Measurements from ENCODE around the gene HOXA11.
A peak's percentile ranks its signal among the peaks of the same experiment; 100 is the strongest.

Gene HOXA11

DNA sequence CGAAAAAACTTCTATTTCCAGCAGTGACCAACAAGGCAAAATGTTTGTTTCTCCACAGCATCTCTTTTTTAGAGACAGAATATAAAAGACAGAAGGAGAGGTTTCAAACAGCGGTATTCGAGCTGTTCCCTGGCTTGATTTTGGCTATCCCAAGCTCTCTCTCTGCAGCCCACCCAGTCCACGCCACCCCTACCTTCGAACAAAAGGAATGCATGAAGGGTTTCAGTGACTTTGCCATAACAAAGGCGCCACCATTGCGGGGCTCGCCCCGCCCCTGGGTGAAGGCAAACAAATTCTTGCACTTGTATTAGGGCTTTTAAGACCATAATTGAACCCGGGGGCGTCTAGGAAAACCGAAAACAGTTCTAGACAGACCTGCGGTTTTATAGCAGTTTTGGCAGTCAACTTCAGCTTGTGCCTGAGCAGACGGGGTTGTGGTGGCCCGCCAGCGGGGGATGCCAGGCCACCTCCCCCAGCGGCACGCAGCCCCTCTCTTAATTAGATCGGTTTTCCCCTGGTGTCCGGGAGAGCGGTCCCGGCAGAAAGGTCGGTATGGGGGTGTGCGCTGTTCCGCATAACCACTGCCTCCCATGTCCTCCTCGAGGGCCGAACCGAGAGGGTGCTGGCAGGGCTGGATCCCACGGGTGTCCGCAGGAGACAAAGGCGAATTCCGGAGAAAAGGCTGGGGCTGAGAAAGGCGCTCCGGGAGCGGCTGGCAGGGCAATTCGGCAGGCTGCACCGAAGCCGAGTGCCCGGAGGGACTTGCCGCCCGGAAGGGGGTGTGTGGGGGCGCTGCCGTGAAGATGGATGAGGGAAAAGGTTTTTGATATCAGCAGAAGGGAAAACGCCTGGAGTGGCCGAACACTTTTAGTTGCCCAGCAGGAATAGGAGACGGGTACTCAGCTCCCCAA is 2.7 kb upstream of the HOXA11 start:
- no peak for DNase-seq (ENCODE audit: low read depth)
- no peak overlapping the region for H3K4me3 ChIP-seq (ENCODE audit: control insufficient read depth, low read depth, low read length)
- TF ChIP-seq CTCF (conservative IDR thresholded peaks at IDR 0.05; ENCODE audit: control insufficient read depth, insufficient read depth, low read depth, low read length) = no peak

- DNase-seq (ENCODE audit: low read depth) = no peak
- no peak overlapping the region for H3K4me3 ChIP-seq (ENCODE audit: control insufficient read depth, low read depth, low read length)
- TF ChIP-seq CTCF (conservative IDR thresholded peaks at IDR 0.05; ENCODE audit: control insufficient read depth, insufficient read depth, low read depth, low read length) = no peak
Observed at GRCh38 chr7:27186668-27187474, 1.8 kb upstream of the HOXA11 start.

DNA sequence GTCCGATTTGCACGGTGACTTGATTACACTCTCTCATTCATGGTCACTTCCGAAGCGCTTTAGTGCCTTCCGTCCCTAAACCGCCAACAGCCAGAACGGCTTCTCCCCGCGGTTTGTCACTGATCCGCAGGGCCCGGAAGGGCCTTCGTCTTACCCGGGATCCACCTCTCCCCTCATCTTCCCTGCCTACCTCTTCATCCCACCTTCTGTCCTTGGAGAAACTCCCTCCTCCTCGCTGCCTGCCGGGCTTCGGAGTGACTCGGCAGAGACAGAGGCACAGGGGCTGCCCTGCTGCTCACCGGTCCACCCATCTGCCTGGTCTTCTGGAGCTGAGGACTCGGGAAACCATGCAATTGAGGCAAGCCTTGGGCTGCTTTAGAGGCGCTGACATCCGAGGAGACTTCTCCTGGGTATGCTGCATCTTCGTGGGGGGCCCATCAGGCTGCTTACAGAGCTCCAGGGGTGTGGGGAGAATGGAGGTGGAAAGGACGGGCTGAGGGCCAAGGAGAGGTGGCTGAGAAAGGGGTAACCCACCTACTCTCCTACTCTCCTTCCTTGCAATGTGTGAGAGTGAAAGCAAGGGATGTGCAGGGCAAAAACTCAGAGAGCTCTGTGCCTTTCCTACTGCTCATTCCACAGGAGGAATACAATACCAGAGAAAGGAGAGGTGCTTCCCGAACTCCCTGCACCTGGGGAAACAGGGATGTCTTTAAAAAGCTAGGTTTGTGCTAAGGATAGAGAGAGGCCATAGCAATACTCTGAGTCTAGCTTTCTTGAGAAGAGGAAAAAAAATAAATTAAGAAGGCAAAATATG is 1.0 kb upstream of the HOXA11 start:
- DNase-seq (ENCODE audit: low read depth) = no peak
- no peak overlapping the region for H3K4me3 ChIP-seq (ENCODE audit: control insufficient read depth, low read depth, low read length)
- no peak for TF ChIP-seq CTCF (conservative IDR thresholded peaks at IDR 0.05; ENCODE audit: control insufficient read depth, insufficient read depth, low read depth, low read length)

- H3K4me3 ChIP-seq (ENCODE audit: control insufficient read depth, low read depth, low read length) = peak overlapping the region; percentile 53
- DNase-seq (ENCODE audit: low read depth) = peak; percentile 44
Observed at GRCh38 chr7:27184337-27185012, 557 bp downstream of the HOXA11 start.

DNA sequence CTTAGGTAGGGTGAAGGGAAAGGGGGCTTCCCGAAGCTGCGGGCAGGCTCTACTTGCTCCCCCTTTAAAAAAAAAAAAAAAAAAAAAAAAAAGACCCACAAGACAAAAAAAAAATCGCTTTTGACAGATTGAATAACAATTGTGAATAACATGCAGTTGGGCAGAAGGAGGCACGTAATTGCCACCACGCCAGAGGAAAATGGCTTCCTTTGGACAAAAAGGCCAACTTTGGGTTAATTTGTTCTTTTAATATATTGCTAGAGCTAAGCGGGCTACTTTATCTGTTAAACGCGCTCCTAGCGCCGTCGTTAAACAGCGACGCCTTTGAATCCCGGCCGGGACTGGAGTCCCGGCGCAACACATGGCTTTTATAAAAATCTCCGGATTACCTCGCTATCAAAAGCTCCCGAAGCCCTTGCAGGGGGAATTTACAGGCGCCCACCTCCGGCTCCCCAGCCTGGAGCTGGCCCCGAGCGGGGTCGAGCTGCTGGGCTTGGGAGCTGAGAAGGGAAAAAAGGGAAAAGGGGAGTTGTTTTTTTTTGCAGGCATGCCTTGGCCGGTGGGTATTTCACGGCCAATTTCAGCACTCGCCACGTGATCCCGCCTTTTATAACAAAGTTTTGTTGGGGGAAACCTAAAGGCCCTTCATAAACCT is 1.2 kb downstream of the HOXA11 start:
- peak overlapping the region; percentile 53 for H3K4me3 ChIP-seq (ENCODE audit: control insufficient read depth, low read depth, low read length)
- DNase-seq (ENCODE audit: low read depth) = peak; percentile 38
- no peak for TF ChIP-seq CTCF (conservative IDR thresholded peaks at IDR 0.05; ENCODE audit: control insufficient read depth, insufficient read depth, low read depth, low read length)

More at GRCh38 chr7:27184337-27185012, 557 bp downstream of the HOXA11 start:
- TF ChIP-seq CTCF (conservative IDR thresholded peaks at IDR 0.05; ENCODE audit: control insufficient read depth, insufficient read depth, low read depth, low read length) = no peak
